Measurements from ENCODE around the gene LMO2.

Gene LMO2

GRCh38 chr11:33889821-33890378 is 2.0 kb downstream of the LMO2 start:
- TF ChIP-seq CTCF (conservative IDR thresholded peaks at IDR 0.05; ENCODE audit: low read depth, low read length): no peak
- Histone ChIP-seq H4K20me1 (ENCODE audit: insufficient read depth) (no peaks in the 10 kb centered on the region), H3K27me3 (ENCODE audit: insufficient read depth, low read depth) (peaks cover 7% of the 10 kb centered on the region; the same call in 1 of the 2 replicates), H3K4me1 (ENCODE audit: low read depth, poor library complexity, severe bottlenecking) (peaks cover 5% of the 10 kb centered on the region), H3K36me3 (ENCODE audit: insufficient read depth) (no peaks in the 10 kb centered on the region), H3K9ac (no peak overlapping the region), H3K4me2 (no peak overlapping the region), H2AFZ (ENCODE audit: low read depth) (no peak overlapping the region), H3K27ac (no peak overlapping the region), H3K4me3 (IDR thresholded peaks at IDR 0.05; ENCODE audit: insufficient read depth, low read depth, low read length) (no peak overlapping the region), H3K79me2 (ENCODE audit: insufficient read depth, low read depth) (no peaks in the 10 kb centered on the region)

GRCh38 chr11:33889296-33889695 is 2.6 kb downstream of the LMO2 start:
- Histone ChIP-seq H3K4me1 (ENCODE audit: low read depth, poor library complexity, severe bottlenecking) (peaks cover 5% of the 10 kb centered on the region), H3K79me2 (ENCODE audit: insufficient read depth, low read depth) (no peaks in the 10 kb centered on the region), H3K4me3 (IDR thresholded peaks at IDR 0.05; ENCODE audit: insufficient read depth, low read depth, low read length) (no peak overlapping the region), H3K36me3 (ENCODE audit: insufficient read depth) (no peaks in the 10 kb centered on the region), H4K20me1 (ENCODE audit: insufficient read depth) (no peaks in the 10 kb centered on the region), H2AFZ (ENCODE audit: low read depth) (no peak overlapping the region), H3K27me3 (ENCODE audit: insufficient read depth, low read depth) (peaks cover 1% of the 10 kb centered on the region; the same call in 1 of the 2 replicates), H3K27ac (no peak overlapping the region), H3K9ac (no peak overlapping the region), H3K4me2 (no peak overlapping the region)
- no peak for TF ChIP-seq CTCF (conservative IDR thresholded peaks at IDR 0.05; ENCODE audit: low read depth, low read length)

- no peaks in the 10 kb centered on the region for H3K36me3 ChIP-seq (ENCODE audit: insufficient read depth)
- H3K4me2 ChIP-seq: no peak overlapping the region
- H3K4me3 ChIP-seq (IDR thresholded peaks at IDR 0.05; ENCODE audit: insufficient read depth, low read depth, low read length): no peak overlapping the region
- no peaks in the 10 kb centered on the region for H3K79me2 ChIP-seq (ENCODE audit: insufficient read depth, low read depth)
- H3K27me3 ChIP-seq (ENCODE audit: insufficient read depth, low read depth): no peaks in the 10 kb centered on the region; the same call in 1 of the 2 replicates
- no peak overlapping the region for H3K9ac ChIP-seq
- H3K4me1 ChIP-seq (ENCODE audit: low read depth, poor library complexity, severe bottlenecking): no peaks in the 10 kb centered on the region
- no peak overlapping the region for H3K27ac ChIP-seq
- H2AFZ ChIP-seq (ENCODE audit: low read depth): no peak overlapping the region
- no peak for TF ChIP-seq CTCF (conservative IDR thresholded peaks at IDR 0.05; ENCODE audit: low read depth, low read length)
- no peaks in the 10 kb centered on the region for H4K20me1 ChIP-seq (ENCODE audit: insufficient read depth)
Measured at GRCh38 chr11:33887886-33888285, 4.0 kb downstream of the LMO2 start.

- H3K27ac ChIP-seq: no peak overlapping the region
- no peaks in the 10 kb centered on the region for H3K27me3 ChIP-seq (ENCODE audit: insufficient read depth, low read depth)
- H3K79me2 ChIP-seq (ENCODE audit: insufficient read depth, low read depth): no peaks in the 10 kb centered on the region
- no peak overlapping the region for H3K9ac ChIP-seq
- H3K36me3 ChIP-seq (ENCODE audit: insufficient read depth): no peaks in the 10 kb centered on the region
- H3K4me1 ChIP-seq (ENCODE audit: low read depth, poor library complexity, severe bottlenecking): no peaks in the 10 kb centered on the region
- H2AFZ ChIP-seq (ENCODE audit: low read depth): no peak overlapping the region
- H3K4me3 ChIP-seq (IDR thresholded peaks at IDR 0.05; ENCODE audit: insufficient read depth, low read depth, low read length): no peak overlapping the region
- no peak overlapping the region for H3K4me2 ChIP-seq
- TF ChIP-seq CTCF (conservative IDR thresholded peaks at IDR 0.05; ENCODE audit: low read depth, low read length): no peak
- no peaks in the 10 kb centered on the region for H4K20me1 ChIP-seq (ENCODE audit: insufficient read depth)
Measured at GRCh38 chr11:33885338-33886005, 6.4 kb downstream of the LMO2 start.
